Neutrophil (primary cell): ENCODE measurements around the gene CTNNA2.

Experiments
- H3K27ac ChIP-seq: fragments of 200-600 bp; sonication (generic); 2 replicates; pipeline ENCODE4 v1.5.1; 2016; ENCODE audit warnings: mild to moderate bottlenecking, moderate library complexity
- H3K27me3 ChIP-seq: fragments of 200-600 bp; sonication (generic); 2 replicates; pipeline ENCODE4 v1.6.0; 2016; ENCODE audit warnings: mild to moderate bottlenecking
- H3K36me3 ChIP-seq: fragments of 200-600 bp; sonication (generic); 2 replicates; pipeline ENCODE4 v1.5.1; 2017
- H3K4me1 ChIP-seq, 2 experiments: fragments of 200-600 bp in 1 of 2; sonication (generic) in 1 of 2; 1 replicate in 1 of 2; 2 replicates in 1 of 2; pipeline versions ENCODE4 v1.5.1 to v1.6.1; 2013 to 2016; ENCODE audit warnings: low read depth in 1 of 2, low read length in 1 of 2, mild to moderate bottlenecking in 1 of 2, moderate library complexity in 1 of 2; ENCODE audit not compliant: control insufficient read depth in 1 of 2, insufficient read depth in 1 of 2
- H3K4me3 ChIP-seq, 2 experiments: fragments of 200-600 bp in 1 of 2; sonication (generic) in 1 of 2; 1 replicate in 1 of 2; 2 replicates in 1 of 2; pipeline ENCODE4 v1.5.1; 2013 to 2016; ENCODE audit warnings: low read depth in 1 of 2, low read length in 1 of 2, mild to moderate bottlenecking in 1 of 2, moderate library complexity in 1 of 2
- H3K9me3 ChIP-seq: fragments of 200-600 bp; sonication (generic); 2 replicates; pipeline ENCODE4 v1.5.1; 2016
- CTCF ChIP-seq: fragments of 200-600 bp; sonication (generic); IDR thresholded peaks from 2 replicates; pipeline ENCODE4 v1.5.1; 2016; ENCODE audit warnings: antibody characterized with exemption

The CTNNA2 gene

GRCh38 chr2:80113399-80113798 lies 600.5 kb downstream of the CTNNA2 start:
- Histone ChIP-seq H3K4me1 (no peaks in the 10 kb centered on the region), H3K36me3 (no peaks in the 10 kb centered on the region), H3K4me3 (no peak overlapping the region), H3K9me3 (no peaks in the 10 kb centered on the region), H3K27me3 (no peaks in the 10 kb centered on the region), H3K27ac (no peak overlapping the region)
- TF ChIP-seq CTCF: no peak

GRCh38 chr2:80114812-80115211 lies 602.0 kb downstream of the CTNNA2 start:
- no peak for TF ChIP-seq CTCF
- Histone ChIP-seq H3K9me3 (no peaks in the 10 kb centered on the region), H3K36me3 (no peaks in the 10 kb centered on the region), H3K4me3 (no peak overlapping the region), H3K27me3 (no peaks in the 10 kb centered on the region), H3K27ac (no peak overlapping the region), H3K4me1 (no peaks in the 10 kb centered on the region)

DNA sequence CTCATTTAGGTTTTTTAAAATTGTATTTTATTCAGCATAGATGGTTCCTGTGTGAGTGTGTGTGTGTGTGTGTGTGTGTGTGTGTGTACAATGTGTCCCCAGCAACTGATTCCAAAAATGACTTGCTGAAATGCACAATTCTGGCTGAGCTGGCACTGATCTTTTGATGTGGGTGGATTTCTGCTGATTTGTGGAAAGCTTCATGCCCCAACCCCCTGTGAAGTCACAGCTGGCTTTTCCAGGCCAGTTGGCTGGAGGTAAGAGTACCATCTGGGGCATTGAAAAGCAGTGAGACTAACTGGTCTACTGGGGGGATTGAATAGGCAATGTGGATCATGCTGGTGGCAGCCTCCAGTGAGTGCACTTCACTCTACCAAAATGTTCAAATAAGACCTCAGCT lies 604.5 kb downstream of the CTNNA2 start:
- Histone ChIP-seq H3K9me3 (no peaks in the 10 kb centered on the region), H3K36me3 (no peaks in the 10 kb centered on the region), H3K4me3 (no peak overlapping the region), H3K27me3 (no peaks in the 10 kb centered on the region), H3K27ac (no peak overlapping the region), H3K4me1 (no peaks in the 10 kb centered on the region)
- TF ChIP-seq CTCF: no peak

DNA sequence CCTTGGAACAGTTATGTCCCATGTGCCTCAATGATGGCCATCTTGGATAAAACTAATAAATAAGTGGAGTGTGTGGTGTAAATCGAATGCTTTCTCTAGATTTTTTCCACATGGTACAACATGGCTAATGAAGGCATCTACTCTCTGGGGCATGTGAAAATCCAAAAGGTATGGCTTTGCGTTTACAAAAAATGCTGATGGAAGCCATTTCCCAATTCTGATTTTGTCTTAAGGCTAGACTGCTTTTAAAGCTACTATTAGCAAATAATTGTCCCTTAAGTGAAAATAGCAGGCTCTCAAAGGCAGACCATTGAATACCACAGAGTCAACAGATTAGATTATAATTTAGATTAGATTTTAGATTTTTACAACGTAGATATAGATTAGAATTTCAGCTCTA lies 608.0 kb downstream of the CTNNA2 start:
- Histone ChIP-seq H3K27ac (no peak overlapping the region), H3K4me1 (no peaks in the 10 kb centered on the region), H3K9me3 (no peaks in the 10 kb centered on the region), H3K36me3 (no peaks in the 10 kb centered on the region), H3K4me3 (no peak overlapping the region), H3K27me3 (no peaks in the 10 kb centered on the region)
- TF ChIP-seq CTCF: no peak

DNA sequence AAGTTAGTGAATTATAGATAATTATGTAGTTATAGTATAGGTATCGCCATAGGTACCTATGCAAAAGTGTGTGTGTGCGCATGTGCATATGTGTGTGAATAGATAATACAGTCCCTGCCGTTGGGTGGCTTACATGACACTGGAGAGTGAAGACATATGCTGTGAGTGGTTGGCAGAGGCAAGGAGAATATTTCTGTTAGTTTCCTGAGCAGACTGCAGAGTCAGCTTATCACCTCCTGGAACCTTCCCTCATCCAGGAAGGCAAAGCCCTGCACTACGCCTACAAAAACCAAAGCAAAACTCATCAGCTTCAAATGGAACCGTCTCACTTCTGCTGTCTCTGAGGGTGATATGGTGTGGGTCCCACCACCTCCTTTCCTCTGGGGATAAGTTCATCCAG lies 609.8 kb downstream of the CTNNA2 start:
- Histone ChIP-seq H3K27ac (no peak overlapping the region), H3K9me3 (no peaks in the 10 kb centered on the region), H3K27me3 (no peaks in the 10 kb centered on the region), H3K4me1 (no peaks in the 10 kb centered on the region), H3K36me3 (no peaks in the 10 kb centered on the region), H3K4me3 (no peak overlapping the region)
- no peak for TF ChIP-seq CTCF

GRCh38 chr2:80126596-80127189 lies 613.8 kb downstream of the CTNNA2 start:
- Histone ChIP-seq H3K4me1 (no peaks in the 10 kb centered on the region), H3K27me3 (no peaks in the 10 kb centered on the region), H3K36me3 (no peaks in the 10 kb centered on the region), H3K27ac (no peak overlapping the region), H3K9me3 (no peaks in the 10 kb centered on the region), H3K4me3 (no peak overlapping the region)
- no peak for TF ChIP-seq CTCF
